ENCODE results near the gene SNAPC3.

Gene SNAPC3

GRCh38 chr9:15381491-15381890 is 41.2 kb upstream of the SNAPC3 start:
- POLR2A ChIA-PET (ENCODE audit: low non-redundant PET) = no interaction called here
- no peak for DNase-seq (ENCODE audit: low spot score)
- no peak for TF ChIP-seq CTCF (conservative IDR thresholded peaks at IDR 0.05; ENCODE audit: low read depth)
- H3K27ac ChIP-seq = no peak overlapping the region
- CTCF ChIA-PET = no interaction called here

GRCh38 chr9:15386465-15386864 is 36.2 kb upstream of the SNAPC3 start:
- DNase-seq (ENCODE audit: low spot score) = no peak
- CTCF ChIA-PET = no interaction called here
- TF ChIP-seq CTCF (conservative IDR thresholded peaks at IDR 0.05; ENCODE audit: low read depth) = no peak
- POLR2A ChIA-PET (ENCODE audit: low non-redundant PET) = no interaction called here
- no peak overlapping the region for H3K27ac ChIP-seq

- no peak for TF ChIP-seq CTCF (conservative IDR thresholded peaks at IDR 0.05; ENCODE audit: low read depth)
- CTCF ChIA-PET = no interaction called here
- POLR2A ChIA-PET (ENCODE audit: low non-redundant PET) = no interaction called here
- no peak overlapping the region for H3K27ac ChIP-seq
- DNase-seq (ENCODE audit: low spot score) = no peak
Observed at GRCh38 chr9:15389173-15389572, 33.5 kb upstream of the SNAPC3 start.

GRCh38 chr9:15389631-15390030 is 33.0 kb upstream of the SNAPC3 start:
- CTCF ChIA-PET = no interaction called here
- no peak overlapping the region for H3K27ac ChIP-seq
- TF ChIP-seq CTCF (conservative IDR thresholded peaks at IDR 0.05; ENCODE audit: low read depth) = no peak
- POLR2A ChIA-PET (ENCODE audit: low non-redundant PET) = no interaction called here
- DNase-seq (ENCODE audit: low spot score) = no peak

- no peak for TF ChIP-seq CTCF (conservative IDR thresholded peaks at IDR 0.05; ENCODE audit: low read depth)
- H3K27ac ChIP-seq = no peak overlapping the region
- CTCF ChIA-PET = no interaction called here
- POLR2A ChIA-PET (ENCODE audit: low non-redundant PET) = no interaction called here
- no peak for DNase-seq (ENCODE audit: low spot score)
Observed at GRCh38 chr9:15390201-15390600, 32.5 kb upstream of the SNAPC3 start.

- no peak for TF ChIP-seq CTCF (conservative IDR thresholded peaks at IDR 0.05; ENCODE audit: low read depth)
- no peak for DNase-seq (ENCODE audit: low spot score)
- no peak overlapping the region for H3K27ac ChIP-seq
- ChIA-PET CTCF (no interaction called here), POLR2A (ENCODE audit: low non-redundant PET) (no interaction called here)
Observed at GRCh38 chr9:15392363-15392762, 30.3 kb upstream of the SNAPC3 start.

- no peak for TF ChIP-seq CTCF (conservative IDR thresholded peaks at IDR 0.05; ENCODE audit: low read depth)
- CTCF ChIA-PET = no interaction called here
- DNase-seq (ENCODE audit: low spot score) = no peak
- H3K27ac ChIP-seq = no peak overlapping the region
- POLR2A ChIA-PET (ENCODE audit: low non-redundant PET) = no interaction called here
Observed at GRCh38 chr9:15400281-15400941, 22.3 kb upstream of the SNAPC3 start.

All from RWPE1 (cell line).